Lung (tissue), 12 donors: Measurements from ENCODE around the gene SLC6A7. TPM values are rescaled to one million over a fixed set of nuclear protein-coding genes. Genes with fewer than 3 reads are reported as not detected.

ENCODE experiments used
- ATAC-seq: fragments of 200-7000 bp; cut with Tn5 transposase; one replicate; pipeline ENCODE4 v1.9.1; 2020; ENCODE audit warnings: moderate number of reproducible peaks; ENCODE audit not compliant: insufficient read depth, low FRiP score
- DNase-seq, 3 donors: peaks; one replicate each; pipeline ENCODE4 v3.0.0-alpha.2; 2013 to 2017
- H3K27ac ChIP-seq, 2 donors: one replicate each; pipeline ENCODE4 v1.5.1; 2013; ENCODE audit warnings: mild to moderate bottlenecking in 2 of 2, moderate library complexity in 2 of 2, control low read depth in 1 of 2, inconsistent platforms in 1 of 2, low read depth in 1 of 2, low read length in 1 of 2
- H3K27me3 ChIP-seq, 3 donors: one replicate each; pipeline ENCODE4 v1.5.1; 2013; ENCODE audit warnings: low read length in 2 of 3; ENCODE audit not compliant: control insufficient read depth in 3 of 3, insufficient read depth in 3 of 3
- H3K36me3 ChIP-seq, 4 donors: one replicate each; pipeline ENCODE4 v1.5.1; 2013; ENCODE audit warnings: low read length in 4 of 4, mild to moderate bottlenecking in 1 of 4, moderate library complexity in 1 of 4; ENCODE audit not compliant: control insufficient read depth in 4 of 4, insufficient read depth in 4 of 4
- H3K4me1 ChIP-seq, 5 donors: one replicate each; pipeline ENCODE4 v1.5.1; 2013; ENCODE audit warnings: low read length in 5 of 5, mild to moderate bottlenecking in 2 of 5, moderate library complexity in 1 of 5; ENCODE audit not compliant: control insufficient read depth in 5 of 5, insufficient read depth in 5 of 5
- H3K4me3 ChIP-seq: one replicate; pipeline ENCODE4 v1.5.1; 2013; ENCODE audit warnings: mild to moderate bottlenecking, control low read depth, moderate library complexity
- H3K9ac ChIP-seq, 2 donors: one replicate each; pipeline ENCODE4 v1.5.1; 2013; ENCODE audit warnings: low read length in 2 of 2, control low read depth in 1 of 2; ENCODE audit not compliant: insufficient read depth in 1 of 2
- H3K9me3 ChIP-seq, 4 donors: one replicate each; pipeline ENCODE4 v1.5.1; 2013; ENCODE audit warnings: low read length in 3 of 4, mild to moderate bottlenecking in 1 of 4, moderate library complexity in 1 of 4; ENCODE audit not compliant: control insufficient read depth in 4 of 4, insufficient read depth in 3 of 4
- WGBS, 2 donors: extraction: QIAGEN DNeasy Blood & Tissue Kit; methylation state at CpG; one replicate each; pipeline ENCODE4 v1.1.7; 2013; 5-methylcytosine and 5-hydroxymethylcytosine counted together
- polyA plus RNA-seq, 2 donors: library from polyadenylated mRNA; stranded (reverse); fragments of 200-250 nt; gene quantifications; one replicate each; pipeline ENCODE4 v1.2.1, GENCODE V29; 2013
- total RNA-seq, 2 donors: library from RNA; depleted of rRNA in 1 of 2; stranded (reverse); fragments of >200 nt in 1 of 2; gene quantifications; one replicate each; pipeline ENCODE4 v1.2.1, GENCODE V29; 2014 to 2021
- TF ChIP-seq, protein P1 (sequence below): IDR thresholded peaks from 2 replicates; pipeline ENCODE4 v1.5.1; 2012; ENCODE audit warnings: mild to moderate bottlenecking; ENCODE audit errors: control extremely low read depth, extremely low read depth
- donor health status: control.
- donor health status: control.
- donor health status: Bipolar disorder and iron deficiency.
- donor health status: healthy.
- donor health status: DM: yes; HTN: yes; CAD: no.

SLC6A7 gene
- total and polyA plus RNA-seq, 4 donors: 0.02 to 0.06 (median 0.03) TPM; not detected in 1

- WGBS, 2 donors: 83 to 96% methylated on average over 7 of the region's 7 CpGs
- TF ChIP-seq, protein P1, sequence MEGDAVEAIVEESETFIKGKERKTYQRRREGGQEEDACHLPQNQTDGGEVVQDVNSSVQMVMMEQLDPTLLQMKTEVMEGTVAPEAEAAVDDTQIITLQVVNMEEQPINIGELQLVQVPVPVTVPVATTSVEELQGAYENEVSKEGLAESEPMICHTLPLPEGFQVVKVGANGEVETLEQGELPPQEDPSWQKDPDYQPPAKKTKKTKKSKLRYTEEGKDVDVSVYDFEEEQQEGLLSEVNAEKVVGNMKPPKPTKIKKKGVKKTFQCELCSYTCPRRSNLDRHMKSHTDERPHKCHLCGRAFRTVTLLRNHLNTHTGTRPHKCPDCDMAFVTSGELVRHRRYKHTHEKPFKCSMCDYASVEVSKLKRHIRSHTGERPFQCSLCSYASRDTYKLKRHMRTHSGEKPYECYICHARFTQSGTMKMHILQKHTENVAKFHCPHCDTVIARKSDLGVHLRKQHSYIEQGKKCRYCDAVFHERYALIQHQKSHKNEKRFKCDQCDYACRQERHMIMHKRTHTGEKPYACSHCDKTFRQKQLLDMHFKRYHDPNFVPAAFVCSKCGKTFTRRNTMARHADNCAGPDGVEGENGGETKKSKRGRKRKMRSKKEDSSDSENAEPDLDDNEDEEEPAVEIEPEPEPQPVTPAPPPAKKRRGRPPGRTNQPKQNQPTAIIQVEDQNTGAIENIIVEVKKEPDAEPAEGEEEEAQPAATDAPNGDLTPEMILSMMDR: no peak
These were observed 49.9 kb downstream of the SLC6A7 start for GRCh38 chr5:150239794-150240122.

GRCh38 chr5:150241298-150242160 is 51.7 kb downstream of the SLC6A7 start:
- Histone ChIP-seq H3K36me3 (no peaks in the 10 kb centered on the region), H3K9ac (no peak overlapping the region), H3K9me3 (no peaks in the 10 kb centered on the region), H3K4me1 (peaks cover 0 to 39% (median 7%) of the 10 kb centered on the region in 5 donors), H3K4me3 (no peak overlapping the region), H3K27ac (no peak overlapping the region), H3K27me3 (no peaks in the 10 kb centered on the region)
- DNase-seq: peak; percentile 70 to 85 (median 75)
- ATAC-seq: no peak
- TF ChIP-seq, protein P1: no peak
- 63 to 66% methylated on average over 14 of the region's 14 CpGs for WGBS, 2 donors

More at GRCh38 chr5:150239794-150240122, 49.9 kb downstream of the SLC6A7 start:
- H3K9me3 ChIP-seq: no peaks in the 10 kb centered on the region
- no peaks in the 10 kb centered on the region for H3K27me3 ChIP-seq
- H3K36me3 ChIP-seq: no peaks in the 10 kb centered on the region
- ATAC-seq (no peak), DNase-seq (no peak)
- peaks cover 0 to 28% (median 0%) of the 10 kb centered on the region in 5 donors for H3K4me1 ChIP-seq
- H3K27ac ChIP-seq: no peak overlapping the region
- no peak overlapping the region for H3K9ac ChIP-seq
- H3K4me3 ChIP-seq: no peak overlapping the region

DNA sequence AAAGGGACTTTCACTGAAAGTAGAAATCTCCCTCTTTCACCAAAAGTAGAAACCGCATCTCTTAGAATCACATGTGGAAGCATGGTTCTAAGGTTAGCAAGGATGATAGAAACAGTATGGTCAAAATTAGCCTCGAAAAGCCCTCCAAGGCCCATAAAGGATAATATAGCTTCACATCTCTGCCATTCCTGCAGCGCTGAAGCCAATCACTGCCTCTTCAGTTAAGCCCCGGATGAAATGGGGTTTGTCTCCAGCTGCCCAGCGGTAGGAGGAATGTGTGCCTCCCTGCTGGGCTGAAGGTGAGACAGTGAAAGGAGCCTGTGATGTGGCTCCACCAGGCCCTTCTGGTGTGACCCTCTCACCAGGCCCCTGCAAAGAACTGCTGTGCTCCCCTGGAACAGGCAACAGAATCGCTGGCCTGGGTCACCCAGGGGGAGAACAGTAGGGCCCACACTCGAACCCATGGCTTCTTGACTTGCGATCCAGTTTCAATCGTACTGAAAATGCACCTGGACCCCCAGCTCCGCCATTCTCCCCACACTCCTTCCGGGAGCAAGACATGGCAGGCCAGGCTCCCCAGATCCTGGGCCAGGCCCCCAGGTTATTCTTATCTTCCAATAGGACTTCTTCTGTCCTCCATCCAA is 52.5 kb downstream of the SLC6A7 start:
- Histone ChIP-seq H3K27ac (no peak overlapping the region), H3K4me3 (no peak overlapping the region), H3K4me1 (peaks cover 0 to 39% (median 7%) of the 10 kb centered on the region in 5 donors), H3K36me3 (no peaks in the 10 kb centered on the region), H3K27me3 (no peaks in the 10 kb centered on the region), H3K9ac (no peak overlapping the region), H3K9me3 (no peaks in the 10 kb centered on the region)
- DNase-seq (no peak), ATAC-seq (no peak)
- TF ChIP-seq, protein P1: no peak
- WGBS, 2 donors: 90 to 92% methylated on average over 11 of the region's 11 CpGs
